Peyer's patch (tissue), 4 donors: Measurements from ENCODE around the gene RFTN1. TPM values are rescaled to one million over a fixed set of nuclear protein-coding genes. Genes with fewer than 3 reads are reported as not detected.

Experiments
- DNase-seq, 3 donors: peaks; one replicate each; pipeline ENCODE4 v3.0.0-alpha.2; 2017 to 2019
- H3K27ac ChIP-seq, 4 donors: fragments of 200-600 bp; sonication (generic); one replicate each; pipeline ENCODE4 v1.5.1; 2016 to 2019
- H3K27me3 ChIP-seq, 2 donors: fragments of 200-600 bp; sonication (generic); one replicate each; pipeline ENCODE4 v1.5.1; 2019
- H3K36me3 ChIP-seq, 3 donors: fragments of 200-600 bp; sonication (generic); one replicate each; pipeline ENCODE4 v1.5.1; 2016 to 2019
- H3K4me1 ChIP-seq, 4 donors: fragments of 200-600 bp; sonication (generic); one replicate each; pipeline ENCODE4 v1.5.1; 2016 to 2019
- H3K4me3 ChIP-seq, 4 donors: fragments of 200-600 bp; sonication (generic); 1 replicate in 3 of 4; 2 replicates in 1 of 4; pipeline ENCODE4 v1.5.1; 2016 to 2019; ENCODE audit warnings: mild to moderate bottlenecking in 1 of 4
- H3K9me3 ChIP-seq, 4 donors: fragments of 200-600 bp; sonication (generic); one replicate each; pipeline ENCODE4 v1.5.1; 2016 to 2019; ENCODE audit warnings: mild to moderate bottlenecking in 1 of 4
- POLR2A ChIP-seq, 2 donors: fragments of 450-650 bp; IDR thresholded peaks; one replicate each; pipeline ENCODE4 v1.5.1; 2017; ENCODE audit warnings: antibody characterized with exemption in 2 of 2, mild to moderate bottlenecking in 2 of 2, moderate library complexity in 2 of 2
- total RNA-seq, 4 donors: library from RNA; depleted of rRNA; stranded (reverse); fragments of >200 nt; gene quantifications; one replicate each; pipeline ENCODE4 v1.1.0, GENCODE V29; 2016
- TF ChIP-seq, protein P1 (sequence below), 6 experiments: fragments of 450-650 bp in 4 of 6; fragments of 200-600 bp in 2 of 6; sonication (generic) in 1 of 6; IDR thresholded peaks; one replicate each; pipeline ENCODE4 v1.5.1; 2017 to 2019; ENCODE audit warnings: antibody characterized with exemption in 6 of 6, mild to moderate bottlenecking in 3 of 6, moderate library complexity in 1 of 6

Gene RFTN1
- total RNA-seq, 4 donors from 2014 or later: 6.1 to 135 (median 32.0) TPM

DNA sequence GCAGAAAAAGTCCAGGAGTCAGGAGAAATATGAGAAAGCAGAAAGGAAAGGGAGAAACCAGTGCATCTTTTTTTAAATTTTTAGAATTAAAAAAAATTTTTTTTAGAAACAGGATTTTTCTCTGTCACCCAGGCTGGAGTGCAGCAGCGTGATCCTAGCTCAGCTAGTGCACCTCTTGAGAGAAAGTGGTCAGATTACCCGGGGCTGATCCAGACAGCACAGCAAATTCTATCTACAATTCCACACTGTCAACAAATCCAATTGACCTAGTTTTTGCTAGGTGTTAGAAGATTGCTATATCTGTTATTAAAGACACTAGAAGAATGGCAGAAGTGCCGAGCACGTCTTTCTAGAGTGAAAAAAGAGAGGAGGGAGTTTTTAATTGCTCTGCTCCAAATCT, 117.3 kb downstream of the RFTN1 start:
- Histone ChIP-seq H3K9me3 (no peaks in the 10 kb centered on the region), H3K36me3 (no peaks in the 10 kb centered on the region), H3K4me3 (no peak overlapping the region), H3K27me3 (no peaks in the 10 kb centered on the region), H3K4me1 (peaks cover 0 to 4% (median 0%) of the 10 kb centered on the region in 4 donors), H3K27ac (no peak overlapping the region)
- DNase-seq: no peak
- TF ChIP-seq, protein P1, sequence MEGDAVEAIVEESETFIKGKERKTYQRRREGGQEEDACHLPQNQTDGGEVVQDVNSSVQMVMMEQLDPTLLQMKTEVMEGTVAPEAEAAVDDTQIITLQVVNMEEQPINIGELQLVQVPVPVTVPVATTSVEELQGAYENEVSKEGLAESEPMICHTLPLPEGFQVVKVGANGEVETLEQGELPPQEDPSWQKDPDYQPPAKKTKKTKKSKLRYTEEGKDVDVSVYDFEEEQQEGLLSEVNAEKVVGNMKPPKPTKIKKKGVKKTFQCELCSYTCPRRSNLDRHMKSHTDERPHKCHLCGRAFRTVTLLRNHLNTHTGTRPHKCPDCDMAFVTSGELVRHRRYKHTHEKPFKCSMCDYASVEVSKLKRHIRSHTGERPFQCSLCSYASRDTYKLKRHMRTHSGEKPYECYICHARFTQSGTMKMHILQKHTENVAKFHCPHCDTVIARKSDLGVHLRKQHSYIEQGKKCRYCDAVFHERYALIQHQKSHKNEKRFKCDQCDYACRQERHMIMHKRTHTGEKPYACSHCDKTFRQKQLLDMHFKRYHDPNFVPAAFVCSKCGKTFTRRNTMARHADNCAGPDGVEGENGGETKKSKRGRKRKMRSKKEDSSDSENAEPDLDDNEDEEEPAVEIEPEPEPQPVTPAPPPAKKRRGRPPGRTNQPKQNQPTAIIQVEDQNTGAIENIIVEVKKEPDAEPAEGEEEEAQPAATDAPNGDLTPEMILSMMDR (IDR thresholded peaks at IDR 0.05): no peak
- no peak for TF ChIP-seq POLR2A (IDR thresholded peaks at IDR 0.05)

DNA sequence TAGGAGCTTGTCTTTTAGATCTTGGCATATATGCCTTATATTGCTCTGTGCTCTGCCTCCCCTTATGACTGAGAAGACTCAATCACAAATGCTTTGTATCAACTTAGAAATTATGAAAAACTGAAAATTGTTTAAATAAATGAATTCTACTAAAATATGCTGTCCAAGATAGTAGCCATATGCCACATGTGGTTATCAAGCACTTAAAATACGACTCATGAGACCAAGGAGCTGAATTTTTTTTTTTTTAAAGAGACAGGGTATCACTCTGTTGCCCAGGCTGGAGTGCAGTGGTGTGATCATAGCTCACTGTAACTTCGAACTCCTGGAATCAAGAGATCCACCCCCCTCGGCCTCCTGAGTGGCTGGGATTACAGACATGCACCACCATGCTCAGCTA, 118.3 kb downstream of the RFTN1 start:
- Histone ChIP-seq H3K27me3 (no peaks in the 10 kb centered on the region), H3K9me3 (no peaks in the 10 kb centered on the region), H3K4me1 (peaks cover 0 to 4% (median 0%) of the 10 kb centered on the region in 4 donors), H3K4me3 (no peak overlapping the region), H3K27ac (no peak overlapping the region), H3K36me3 (no peaks in the 10 kb centered on the region)
- DNase-seq: no peak
- no peak for TF ChIP-seq POLR2A (IDR thresholded peaks at IDR 0.05)
- TF ChIP-seq, protein P1 (IDR thresholded peaks at IDR 0.05): no peak

DNA sequence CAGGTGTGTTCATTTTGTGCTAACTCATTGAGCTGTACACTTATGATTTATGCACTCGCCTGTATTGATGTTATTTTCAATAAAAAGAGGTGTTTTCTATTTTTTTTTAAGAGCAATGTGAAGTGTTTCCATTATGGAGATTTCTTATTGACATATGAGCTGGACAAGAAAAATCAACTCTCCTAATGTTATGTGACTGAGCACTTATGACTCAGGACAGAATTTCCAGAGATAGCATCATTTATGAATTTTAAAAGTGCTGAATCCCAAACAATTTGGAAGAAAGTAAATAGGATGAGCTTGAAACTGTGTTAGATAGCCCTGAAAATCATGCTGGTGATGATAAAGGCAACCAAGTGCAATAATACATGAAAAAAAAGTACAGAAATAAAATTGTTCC, 118.9 kb downstream of the RFTN1 start:
- no peak overlapping the region for H3K27ac ChIP-seq

DNA sequence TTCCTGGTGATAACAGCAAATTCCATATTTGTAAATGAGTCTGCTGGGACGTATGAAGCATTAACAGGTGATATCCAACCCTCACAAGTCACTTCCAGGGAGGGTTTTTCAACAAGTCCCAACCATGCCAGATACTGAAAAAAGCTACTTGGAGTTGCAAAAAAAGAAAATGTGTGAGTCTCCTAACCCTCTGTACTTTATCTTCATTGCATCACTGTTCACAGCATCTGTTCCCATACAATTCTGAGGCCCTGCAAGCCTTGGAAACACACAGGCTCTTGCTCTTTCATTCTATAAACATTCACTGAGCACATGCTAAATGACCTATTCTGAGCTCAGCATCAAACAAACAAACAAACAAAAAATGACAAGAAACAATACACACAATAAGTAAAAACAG, 120.8 kb downstream of the RFTN1 start:
- H3K4me1 ChIP-seq: no peaks in the 10 kb centered on the region
- TF ChIP-seq, protein P1 (IDR thresholded peaks at IDR 0.05): no peak
- no peaks in the 10 kb centered on the region for H3K27me3 ChIP-seq
- H3K27ac ChIP-seq: no peak overlapping the region
- H3K9me3 ChIP-seq: no peaks in the 10 kb centered on the region
- no peak for DNase-seq
- no peaks in the 10 kb centered on the region for H3K36me3 ChIP-seq
- H3K4me3 ChIP-seq: no peak overlapping the region

More for the DNA sequence above, 118.9 kb downstream of the RFTN1 start:
- Histone ChIP-seq H3K9me3 (no peaks in the 10 kb centered on the region), H3K4me1 (peaks cover 0 to under 1% (median 0%) of the 10 kb centered on the region in 4 donors), H3K36me3 (no peaks in the 10 kb centered on the region), H3K4me3 (no peak overlapping the region), H3K27me3 (no peaks in the 10 kb centered on the region)
- TF ChIP-seq, protein P1 (IDR thresholded peaks at IDR 0.05): no peak
- no peak for TF ChIP-seq POLR2A (IDR thresholded peaks at IDR 0.05)
- DNase-seq: no peak

DNA sequence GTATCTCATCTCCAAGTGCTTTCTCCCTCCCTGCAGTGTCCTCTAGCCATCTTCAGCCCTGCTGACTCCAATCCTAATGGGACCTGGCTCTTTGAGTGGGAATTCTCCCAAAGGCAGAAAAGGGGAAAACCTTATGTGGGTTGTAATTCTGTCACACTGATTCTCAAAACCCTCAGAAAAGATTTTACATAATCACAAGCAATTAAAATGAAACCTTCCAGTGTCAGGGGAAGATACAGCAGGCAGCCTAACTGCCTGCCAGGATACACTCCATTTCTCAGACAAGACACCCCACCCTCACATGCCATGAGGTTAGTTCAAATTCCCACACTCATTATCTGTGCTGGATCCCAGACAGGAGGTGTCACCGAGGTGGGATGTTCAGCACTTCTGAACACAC, 121.4 kb downstream of the RFTN1 start:
- no peak for DNase-seq
- H3K4me1 ChIP-seq: no peaks in the 10 kb centered on the region
- no peaks in the 10 kb centered on the region for H3K9me3 ChIP-seq
- TF ChIP-seq POLR2A (IDR thresholded peaks at IDR 0.05): no peak
- TF ChIP-seq, protein P1 (IDR thresholded peaks at IDR 0.05): no peak
- H3K36me3 ChIP-seq: no peaks in the 10 kb centered on the region
- H3K27ac ChIP-seq: no peak overlapping the region
- no peak overlapping the region for H3K4me3 ChIP-seq
- H3K27me3 ChIP-seq: no peaks in the 10 kb centered on the region

DNA sequence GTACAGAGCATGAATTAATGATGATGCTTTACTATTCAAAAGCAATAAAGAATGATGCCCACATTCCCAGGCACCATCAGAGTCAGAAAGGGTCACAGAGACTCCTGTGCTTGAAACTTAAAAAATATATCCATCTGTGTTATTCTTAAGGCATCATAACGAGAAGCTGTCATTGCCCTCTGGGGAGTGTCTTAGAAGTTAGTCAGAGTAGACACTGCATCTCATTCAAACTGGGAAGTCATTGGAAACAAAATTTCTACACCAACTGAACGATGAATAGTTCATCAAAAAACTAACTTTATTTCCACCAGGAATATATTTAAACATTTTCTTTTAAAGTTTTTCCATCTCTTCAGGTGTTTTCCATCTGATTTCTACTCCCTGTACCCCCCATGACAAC, 122.9 kb downstream of the RFTN1 start:
- Histone ChIP-seq H3K27me3 (no peaks in the 10 kb centered on the region), H3K36me3 (no peaks in the 10 kb centered on the region), H3K9me3 (no peaks in the 10 kb centered on the region), H3K27ac (no peak overlapping the region), H3K4me1 (peaks cover 0 to 6% (median 0%) of the 10 kb centered on the region in 4 donors), H3K4me3 (no peak overlapping the region)
- TF ChIP-seq POLR2A (IDR thresholded peaks at IDR 0.05): no peak
- TF ChIP-seq, protein P1 (IDR thresholded peaks at IDR 0.05): no peak
- no peak for DNase-seq
